Gastrocnemius medialis (tissue), 4 donors: Measurements from ENCODE around the gene CATSPER4. TPM values are rescaled to one million over a fixed set of nuclear protein-coding genes. Genes with fewer than 3 reads are reported as not detected.

Source experiments
- ATAC-seq, 2 donors: fragments of 150-250 bp; one replicate each; pipeline ENCODE4 v1.9.1; 2016
- DNase-seq, 2 donors: peaks; one replicate each; pipeline ENCODE4 v3.0.0-alpha.2; 2019
- H3K27ac ChIP-seq, 4 donors: fragments of 200-600 bp; sonication (generic); 1 replicate in 1 of 4; 2 replicates in 3 of 4; pipeline ENCODE4 v1.5.1; 2016 to 2018; ENCODE audit warnings: mild to moderate bottlenecking in 2 of 4, moderate library complexity in 1 of 4
- H3K27me3 ChIP-seq, 3 donors: fragments of 200-600 bp; sonication (generic) in 2 of 3; 1 replicate in 1 of 3; 2 replicates in 2 of 3; pipeline versions ENCODE4 v1.5.1 to v1.6.0; 2016 to 2019; ENCODE audit warnings: mild to moderate bottlenecking in 1 of 3, moderate library complexity in 1 of 3
- H3K36me3 ChIP-seq, 2 donors: fragments of 200-600 bp; sonication (generic) in 1 of 2; one replicate each; pipeline ENCODE4 v1.5.1; 2017 to 2018
- H3K4me1 ChIP-seq, 2 donors: fragments of 200-600 bp; sonication (generic) in 1 of 2; one replicate each; pipeline ENCODE4 v1.5.1; 2016 to 2017; ENCODE audit warnings: mild to moderate bottlenecking in 2 of 2
- H3K4me3 ChIP-seq, 4 donors: fragments of 200-600 bp; sonication (generic) in 3 of 4; 1 replicate in 1 of 4; 2 replicates in 3 of 4; pipeline ENCODE4 v1.5.1; 2016 to 2019; ENCODE audit warnings: mild to moderate bottlenecking in 2 of 4
- H3K9me3 ChIP-seq, 3 donors: fragments of 200-600 bp; sonication (generic) in 2 of 3; 1 replicate in 1 of 3; 2 replicates in 2 of 3; pipeline ENCODE4 v1.5.1; 2016 to 2019
- CTCF ChIP-seq, 5 experiments: fragments of 450-650 bp in 3 of 5; fragments of 200-600 bp in 2 of 5; sonication (generic) in 2 of 5; IDR thresholded peaks in 4 of 5; conservative IDR thresholded peaks in 1 of 5; 1 replicate in 4 of 5; 2 replicates in 1 of 5; pipeline ENCODE4 v1.5.1; 2016 to 2019; ENCODE audit warnings: antibody characterized with exemption in 5 of 5, mild to moderate bottlenecking in 3 of 5, moderate library complexity in 3 of 5
- POLR2A ChIP-seq, 2 donors: fragments of 450-650 bp; IDR thresholded peaks; one replicate each; pipeline ENCODE4 v1.6.1; 2017; ENCODE audit warnings: antibody characterized with exemption in 2 of 2, mild to moderate bottlenecking in 2 of 2, moderate library complexity in 2 of 2
- in situ Hi-C, 4 donors: fragments of 200-750 bp; cut with MboI; loops; one replicate each; pipeline versions ENCODE4 v1.15.0 to v1.8.0; 2017; ENCODE audit warnings: low sequenced_read_pairs in 4 of 4
- intact Hi-C: fragments of 100-400 bp; cut with DNase I; formaldehyde crosslinking; loops from one replicate; pipeline ENCODE4 v1.15.1; 2023; ENCODE audit warnings: low total_unique reads
- total RNA-seq, 4 donors: library from RNA; depleted of rRNA; stranded (reverse); fragments of >200 nt; gene quantifications; one replicate each; pipeline versions ENCODE4 v1.1.0 to v1.2.3, GENCODE V29; 2016

CATSPER4 gene
- total RNA-seq, 4 donors from 2014 or later, result not detected

DNA sequence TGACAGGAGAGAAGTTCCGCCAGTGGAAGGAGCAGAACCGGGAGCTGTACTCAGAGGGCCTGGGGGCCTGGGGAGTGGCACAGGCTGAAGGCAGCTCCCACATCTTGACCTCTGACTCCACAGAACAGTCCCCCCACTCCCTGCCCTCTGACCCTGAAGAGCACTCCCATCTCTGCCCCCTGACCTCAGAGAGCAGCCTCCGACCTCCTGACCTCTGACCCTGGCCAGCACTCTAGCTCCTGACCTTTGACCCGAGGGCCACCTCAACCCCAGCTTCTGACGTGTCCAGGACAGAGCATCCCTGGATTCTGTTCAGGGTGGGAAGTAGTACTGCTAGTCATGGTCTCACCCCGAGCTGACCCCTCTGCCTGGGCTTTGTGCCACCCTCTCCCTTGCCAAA lies 1.1 kb upstream of the CATSPER4 start:
- H3K27ac ChIP-seq, result no peak overlapping the region
- peaks cover 0 to 48% of the 10 kb centered on the region in 2 donors for H3K36me3 ChIP-seq
- in situ Hi-C loops, result no loop called here
- H3K9me3 ChIP-seq, result no peaks in the 10 kb centered on the region
- H3K27me3 ChIP-seq, result no peaks in the 10 kb centered on the region
- intact Hi-C loops, result no loop called here
- H3K4me3 ChIP-seq, result no peak overlapping the region
- TF ChIP-seq CTCF (IDR thresholded peaks at IDR 0.05 in 4 of 5, conservative IDR thresholded peaks at IDR 0.05 in 1 of 5), result no peak
- no peak for TF ChIP-seq POLR2A (IDR thresholded peaks at IDR 0.05)
- no peak for DNase-seq
- peaks cover 0 to 2% of the 10 kb centered on the region in 2 donors for H3K4me1 ChIP-seq
- ATAC-seq, result no peak

GRCh38 chr1:26189751-26190275 lies 589 bp upstream of the CATSPER4 start:
- intact Hi-C loops, result no loop called here

DNA sequence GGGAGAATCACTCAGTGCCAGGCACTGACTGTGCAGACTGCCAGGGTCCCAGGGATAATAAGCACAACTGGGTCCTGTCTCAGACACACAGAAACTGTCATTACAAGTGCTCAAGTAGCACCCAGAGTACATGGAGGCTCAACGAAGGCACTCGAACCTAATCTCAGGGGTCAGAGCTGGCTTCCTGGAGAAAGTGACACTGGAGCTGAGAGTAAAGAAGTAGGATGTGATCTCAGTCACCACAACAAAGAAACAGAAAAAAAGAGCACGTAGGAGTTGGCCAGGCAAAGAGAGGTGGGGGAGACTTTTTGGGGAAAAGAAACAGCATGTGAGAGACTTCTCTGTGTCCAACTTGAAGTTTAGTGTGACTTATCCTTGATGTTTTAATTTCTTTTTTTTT lies 1.3 kb downstream of the CATSPER4 start:
- Histone ChIP-seq H3K4me1 (no peaks in the 10 kb centered on the region), H3K27me3 (no peaks in the 10 kb centered on the region), H3K4me3 (no peak overlapping the region), H3K27ac (no peak overlapping the region), H3K36me3 (peaks cover 0 to 28% of the 10 kb centered on the region in 2 donors), H3K9me3 (no peaks in the 10 kb centered on the region)
- intact Hi-C loops (no loop called here), in situ Hi-C loops (no loop called here)
- ATAC-seq (no peak), DNase-seq (no peak)
- no peak for TF ChIP-seq POLR2A (IDR thresholded peaks at IDR 0.05)
- TF ChIP-seq CTCF (IDR thresholded peaks at IDR 0.05 in 4 of 5, conservative IDR thresholded peaks at IDR 0.05 in 1 of 5), result no peak

More at GRCh38 chr1:26189751-26190275, 589 bp upstream of the CATSPER4 start:
- Histone ChIP-seq H3K36me3 (peaks cover 0 to 43% of the 10 kb centered on the region in 2 donors), H3K4me3 (no peak overlapping the region), H3K27ac (no peak overlapping the region), H3K9me3 (no peaks in the 10 kb centered on the region), H3K27me3 (no peaks in the 10 kb centered on the region), H3K4me1 (no peaks in the 10 kb centered on the region)
- ATAC-seq, result no peak
- DNase-seq, result no peak
- in situ Hi-C loops, result no loop called here
- TF ChIP-seq POLR2A (IDR thresholded peaks at IDR 0.05) (no peak), CTCF (IDR thresholded peaks at IDR 0.05 in 4 of 5, conservative IDR thresholded peaks at IDR 0.05 in 1 of 5) (no peak)

DNA sequence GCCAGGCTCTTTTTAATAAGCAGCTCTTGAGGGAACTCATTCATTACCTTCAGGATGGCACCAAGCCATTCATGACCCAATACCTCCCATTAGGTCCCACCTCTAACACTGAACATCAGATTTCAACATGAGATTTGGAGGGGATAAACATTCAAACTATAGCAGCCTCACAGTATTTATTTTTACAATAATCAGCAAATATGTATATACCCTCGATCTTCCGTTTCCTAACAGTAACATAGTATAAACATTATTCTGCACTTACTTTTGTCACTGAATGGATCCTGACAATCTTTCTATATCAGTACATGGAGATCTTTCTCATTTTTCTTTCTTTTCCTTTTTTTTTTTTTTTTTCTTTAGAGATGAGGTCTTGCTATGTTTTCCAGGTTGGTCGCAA lies 5.4 kb downstream of the CATSPER4 start:
- no peaks in the 10 kb centered on the region for H3K4me1 ChIP-seq
- in situ Hi-C loops, result no loop called here
- no peak for ATAC-seq

More for the DNA sequence above, 5.4 kb downstream of the CATSPER4 start:
- Histone ChIP-seq H3K27ac (no peak overlapping the region), H3K4me3 (no peak overlapping the region), H3K9me3 (no peaks in the 10 kb centered on the region), H3K36me3 (no peaks in the 10 kb centered on the region), H3K27me3 (no peaks in the 10 kb centered on the region)
- no peak for TF ChIP-seq CTCF (IDR thresholded peaks at IDR 0.05 in 4 of 5, conservative IDR thresholded peaks at IDR 0.05 in 1 of 5)
- TF ChIP-seq POLR2A (IDR thresholded peaks at IDR 0.05), result no peak
- intact Hi-C loops, result no loop called here
- DNase-seq, result no peak
